K562 treated with DMSO at 1 percent for 4 hours (cell line): ENCODE results near the gene RPS24. TPM values are rescaled to one million over a fixed set of nuclear protein-coding genes. Genes with fewer than 3 reads are reported as not detected.

ENCODE experiments used
- total RNA-seq: library from RNA; unstranded; fragments of 300-600 nt; gene quantifications from 2 replicates; pipeline ENCODE4 v1.2.3, GENCODE V29; 2022; ENCODE audit not compliant: insufficient read depth

Gene RPS24
- 4,110 and 4,172 TPM in 2 replicates for total RNA-seq

GRCh38 chr10:78033637-78034470 is at the start of gene RPS24:
TSS of gene RPS24 (plus strand) at chr10:78033863. CDS start at chr10:78033902, 39 bp downstream.

GRCh38 chr10:78029269-78030226 is 4.1 kb upstream of the RPS24 start, which contains the start of gene POLR3A:
TSS of gene POLR3A (minus strand) at chr10:78029515. CDS start at chr10:78029407, 108 bp downstream.

Other genes with a start within 250 kb of the RPS24 start
- gene DLG5, start 107.1 kb upstream of the RPS24 start, total RNA-seq: 19.2 and 25.8 TPM in 2 replicates
- gene POLR3A, start 4.3 kb upstream of the RPS24 start, total RNA-seq: 12.7 and 14.8 TPM in 2 replicates